ENCODE results near the gene BRF1. TPM values are rescaled to one million over a fixed set of nuclear protein-coding genes. Genes with fewer than 3 reads are reported as not detected.

The BRF1 gene
- 43.4 TPM for polyA plus RNA-seq (2012; ENCODE audit: insufficient read depth, insufficient read length, low read depth)

- Histone ChIP-seq H3K27me3 (no peaks in the 10 kb centered on the region), H3K36me3 (0 out of 2 replicates have a peak, but pooled peaks cover 3% of the 10 kb centered on the region), H3K9me3 (no peaks in the 10 kb centered on the region), H3K4me3 (ENCODE audit: low read depth, low read length) (peak within 1 kb of the TSS; percentile 93), H3K4me1 (no peaks in the 10 kb centered on the region)
- peak; percentile 99 for DNase-seq
- TF ChIP-seq, protein P1, sequence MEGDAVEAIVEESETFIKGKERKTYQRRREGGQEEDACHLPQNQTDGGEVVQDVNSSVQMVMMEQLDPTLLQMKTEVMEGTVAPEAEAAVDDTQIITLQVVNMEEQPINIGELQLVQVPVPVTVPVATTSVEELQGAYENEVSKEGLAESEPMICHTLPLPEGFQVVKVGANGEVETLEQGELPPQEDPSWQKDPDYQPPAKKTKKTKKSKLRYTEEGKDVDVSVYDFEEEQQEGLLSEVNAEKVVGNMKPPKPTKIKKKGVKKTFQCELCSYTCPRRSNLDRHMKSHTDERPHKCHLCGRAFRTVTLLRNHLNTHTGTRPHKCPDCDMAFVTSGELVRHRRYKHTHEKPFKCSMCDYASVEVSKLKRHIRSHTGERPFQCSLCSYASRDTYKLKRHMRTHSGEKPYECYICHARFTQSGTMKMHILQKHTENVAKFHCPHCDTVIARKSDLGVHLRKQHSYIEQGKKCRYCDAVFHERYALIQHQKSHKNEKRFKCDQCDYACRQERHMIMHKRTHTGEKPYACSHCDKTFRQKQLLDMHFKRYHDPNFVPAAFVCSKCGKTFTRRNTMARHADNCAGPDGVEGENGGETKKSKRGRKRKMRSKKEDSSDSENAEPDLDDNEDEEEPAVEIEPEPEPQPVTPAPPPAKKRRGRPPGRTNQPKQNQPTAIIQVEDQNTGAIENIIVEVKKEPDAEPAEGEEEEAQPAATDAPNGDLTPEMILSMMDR (IDR thresholded peaks at IDR 0.05; ENCODE audit: low read depth, low read length) = no peak
Observed at GRCh38 chr14:105300542-105301102, at the start of gene BRF1. BRF1 (minus strand) TSS chr14:105301001; CDS start chr14:105300629, 372 bp downstream.

DNA sequence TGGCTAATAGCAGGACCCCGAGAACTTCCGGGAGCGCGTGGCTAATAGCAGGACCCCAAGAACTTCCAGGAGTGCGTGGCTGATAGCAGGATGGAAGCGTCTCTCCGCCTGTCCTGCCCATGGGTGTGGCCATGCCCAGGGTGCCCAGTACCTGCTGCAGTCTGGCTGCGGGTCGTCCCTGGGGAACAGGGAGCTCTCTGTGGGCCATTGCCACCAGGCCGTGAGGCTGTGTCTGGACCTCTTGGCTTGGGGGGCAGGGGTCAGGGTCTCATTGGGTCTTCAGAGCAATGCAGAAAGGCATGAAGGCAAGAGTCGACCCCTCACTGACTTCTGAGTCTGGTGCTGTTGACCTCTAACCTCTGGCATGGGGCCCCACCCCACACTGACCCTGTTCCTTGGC, 49.2 kb upstream of the BRF1 start:
- Histone ChIP-seq H3K4me1 (no peaks in the 10 kb centered on the region), H3K27me3 (no peaks in the 10 kb centered on the region), H3K4me3 (ENCODE audit: low read depth, low read length) (no peak overlapping the region), H3K36me3 (no peaks in the 10 kb centered on the region), H3K9me3 (no peaks in the 10 kb centered on the region; the same call in 1 of the 2 replicates)
- TF ChIP-seq, protein P1 (IDR thresholded peaks at IDR 0.05; ENCODE audit: low read depth, low read length) = no peak
- no peak for DNase-seq

DNA sequence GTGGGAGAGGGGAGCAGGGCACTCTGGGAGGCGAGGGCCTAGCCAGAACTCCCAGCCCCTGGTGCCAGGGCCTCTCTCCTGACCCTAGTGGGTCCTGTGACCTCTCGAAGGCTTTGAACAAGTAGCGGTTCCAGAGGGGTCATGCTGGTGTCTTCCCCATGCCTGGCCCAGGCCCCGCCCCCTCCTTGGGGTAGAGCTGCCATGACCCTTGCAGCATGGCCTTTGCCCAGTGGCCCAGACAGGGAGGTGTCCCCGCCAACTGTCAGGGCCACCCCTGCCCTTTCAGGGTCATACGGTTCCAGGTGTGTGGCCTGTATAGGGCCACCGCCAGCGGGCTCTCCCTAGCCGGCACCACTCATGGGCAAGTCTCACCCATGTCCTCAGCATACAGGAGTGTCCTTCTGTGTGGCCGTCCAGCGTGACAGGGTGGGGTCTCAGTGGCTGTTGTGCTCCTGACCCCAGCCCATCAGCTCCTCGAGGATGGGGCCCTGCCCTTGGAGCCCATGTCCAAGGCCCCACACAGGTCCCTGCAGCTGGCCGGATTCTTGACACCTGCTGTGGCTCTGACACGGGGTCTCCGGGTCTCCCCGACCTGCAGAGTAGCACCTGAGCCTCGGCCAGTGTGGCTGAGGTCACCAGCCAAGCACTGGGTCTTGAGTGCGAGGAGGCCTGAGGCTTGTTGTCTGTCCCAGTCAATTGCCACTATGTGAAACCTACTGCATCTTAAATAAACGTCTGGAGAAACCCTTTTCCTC, 48.3 kb upstream of the BRF1 start:
- Histone ChIP-seq H3K4me1 (no peaks in the 10 kb centered on the region), H3K4me3 (ENCODE audit: low read depth, low read length) (no peak overlapping the region), H3K27me3 (no peaks in the 10 kb centered on the region), H3K36me3 (no peaks in the 10 kb centered on the region), H3K9me3 (no peaks in the 10 kb centered on the region; the same call in 1 of the 2 replicates)
- peak; percentile 8 for DNase-seq
- TF ChIP-seq, protein P1 (IDR thresholded peaks at IDR 0.05; ENCODE audit: low read depth, low read length) = no peak

GRCh38 chr14:105348169-105348944, 47.6 kb upstream of the BRF1 start:
- Histone ChIP-seq H3K36me3 (no peaks in the 10 kb centered on the region), H3K27me3 (no peaks in the 10 kb centered on the region), H3K9me3 (no peaks in the 10 kb centered on the region; the same call in 1 of the 2 replicates), H3K4me1 (no peaks in the 10 kb centered on the region; the same call in 1 of the 2 replicates), H3K4me3 (ENCODE audit: low read depth, low read length) (no peak overlapping the region)
- TF ChIP-seq, protein P1 (IDR thresholded peaks at IDR 0.05; ENCODE audit: low read depth, low read length) = no peak
- peak; percentile 12 for DNase-seq

GRCh38 chr14:105347587-105347968, 46.8 kb upstream of the BRF1 start:
- no peaks in the 10 kb centered on the region; the same call in 1 of the 2 replicates for H3K4me1 ChIP-seq
- H3K36me3 ChIP-seq = no peaks in the 10 kb centered on the region
- no peaks in the 10 kb centered on the region for H3K27me3 ChIP-seq
- H3K9me3 ChIP-seq = no peaks in the 10 kb centered on the region; the same call in 1 of the 2 replicates
- no peak for DNase-seq
- TF ChIP-seq, protein P1 (IDR thresholded peaks at IDR 0.05; ENCODE audit: low read depth, low read length) = no peak
- H3K4me3 ChIP-seq (ENCODE audit: low read depth, low read length) = no peak overlapping the region
